Activated CD8-positive, alpha-beta T cell treated with anti-CD3 and anti-CD28 coated beads for 36 hours (primary cell): ENCODE results near the gene ZNF785. TPM values are rescaled to one million over a fixed set of nuclear protein-coding genes. Genes with fewer than 3 reads are reported as not detected.

Source experiments
- ATAC-seq: fragments of 200-7000 bp; cut with Tn5 transposase; one replicate; pipeline ENCODE4 v1.10.0; 2021; ENCODE audit warnings: mild to moderate bottlenecking, moderate library complexity
- CTCF ChIA-PET: fragments of 350-600 bp; sonication (Branson Sonifier 250); formaldehyde crosslinking; loops from one replicate; lab custom pipeline; 2021; ENCODE audit warnings: antibody characterized with exemption; lab: Charles Lee
- POLR2A ChIA-PET: fragments of 350-600 bp; sonication (Branson Sonifier 250); formaldehyde crosslinking; loops from one replicate; lab custom pipeline; 2021; ENCODE audit warnings: antibody characterized with exemption; lab: Charles Lee
- DNase-seq: peaks from one replicate; pipeline ENCODE4 v3.0.0-alpha.2; 2020
- H3K27ac Mint-ChIP-seq: one replicate; pipeline ENCODE4 v1.8.0; 2021; ENCODE audit warnings: mild to moderate bottlenecking, mixed read lengths
- H3K27me3 Mint-ChIP-seq: one replicate; pipeline ENCODE4 v1.8.0; 2021; ENCODE audit warnings: mixed read lengths
- H3K36me3 Mint-ChIP-seq: one replicate; pipeline ENCODE4 v1.8.0; 2021; ENCODE audit warnings: low read depth, mixed read lengths
- H3K4me1 Mint-ChIP-seq: one replicate; pipeline ENCODE4 v1.8.0; 2021; ENCODE audit warnings: low read depth, mixed read lengths
- H3K4me3 Mint-ChIP-seq: one replicate; pipeline ENCODE4 v1.8.0; 2021; ENCODE audit warnings: mild to moderate bottlenecking, moderate library complexity, mixed read lengths
- H3K9me3 Mint-ChIP-seq: one replicate; pipeline ENCODE4 v1.8.0; 2021; ENCODE audit warnings: mixed read lengths
- intact Hi-C: fragments of 100-400 bp; cut with micrococcal nuclease; formaldehyde crosslinking; loops from one replicate; pipeline ENCODE4 v1.10.0; 2022
- total RNA-seq, 2 experiments: library from RNA; stranded (reverse); gene quantifications; one replicate each; pipeline ENCODE4 v1.2.3, GENCODE V29; 2021
- TF ChIP-seq, protein P1 (sequence below): fragments of 200-600 bp; IDR thresholded peaks from one replicate; pipeline ENCODE4 v1.8.0; 2022; ENCODE audit warnings: antibody characterized with exemption, mild to moderate bottlenecking

The ZNF785 gene
- total RNA-seq, 2 experiments from 2014 or later, result 8.8 to 10.3 TPM

DNA sequence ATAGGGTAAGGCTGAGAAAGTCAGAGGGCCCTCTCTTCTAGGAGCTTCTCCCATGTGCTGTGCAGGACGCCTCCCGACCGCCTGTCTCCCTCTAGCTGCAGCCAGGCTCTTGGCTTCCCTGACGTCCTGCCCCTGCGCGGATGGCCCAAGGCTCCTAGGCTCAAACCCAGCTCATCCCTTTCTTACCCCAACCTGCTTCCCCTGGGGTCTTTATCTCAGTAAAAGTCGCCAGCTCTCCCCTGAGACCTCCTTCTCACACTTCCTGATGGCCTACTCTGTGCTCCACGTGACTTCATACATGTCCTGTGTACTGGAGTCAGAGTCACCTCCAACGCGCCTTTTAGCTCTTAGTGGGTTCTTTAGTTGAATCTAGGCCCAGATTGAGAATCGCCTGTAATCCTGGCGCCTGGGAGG is 49.7 kb downstream of the ZNF785 start:
- H3K27ac Mint-ChIP-seq, result peak overlapping the region; percentile 99
- DNase-seq, result peak; percentile 82
- CTCF ChIA-PET, result interaction anchor here (0.6 to 4.3 kb wide), 28 partner anchors 8 to 164 kb away, joined by 3 to 39 read pairs (median 6); partner anchors contain the start of genes DCTPP1, FBRS, PRR14 and ZNF688
- intact Hi-C loops, result loop anchor here (1.0 kb wide), 1 partner anchor 23 kb away; the partner anchor contains the start of gene ZNF764
- H3K9me3 Mint-ChIP-seq, result no peaks in the 10 kb centered on the region
- POLR2A ChIA-PET, result interaction anchor here (0.7 to 4.7 kb wide), 40 partner anchors 9 to 352 kb away, joined by 3 to 42 read pairs (median 5); partner anchors contain the start of genes CORO1A, DCTPP1, ITGAL and SEPHS2
- peak; percentile 71 for ATAC-seq
- TF ChIP-seq, protein P1, sequence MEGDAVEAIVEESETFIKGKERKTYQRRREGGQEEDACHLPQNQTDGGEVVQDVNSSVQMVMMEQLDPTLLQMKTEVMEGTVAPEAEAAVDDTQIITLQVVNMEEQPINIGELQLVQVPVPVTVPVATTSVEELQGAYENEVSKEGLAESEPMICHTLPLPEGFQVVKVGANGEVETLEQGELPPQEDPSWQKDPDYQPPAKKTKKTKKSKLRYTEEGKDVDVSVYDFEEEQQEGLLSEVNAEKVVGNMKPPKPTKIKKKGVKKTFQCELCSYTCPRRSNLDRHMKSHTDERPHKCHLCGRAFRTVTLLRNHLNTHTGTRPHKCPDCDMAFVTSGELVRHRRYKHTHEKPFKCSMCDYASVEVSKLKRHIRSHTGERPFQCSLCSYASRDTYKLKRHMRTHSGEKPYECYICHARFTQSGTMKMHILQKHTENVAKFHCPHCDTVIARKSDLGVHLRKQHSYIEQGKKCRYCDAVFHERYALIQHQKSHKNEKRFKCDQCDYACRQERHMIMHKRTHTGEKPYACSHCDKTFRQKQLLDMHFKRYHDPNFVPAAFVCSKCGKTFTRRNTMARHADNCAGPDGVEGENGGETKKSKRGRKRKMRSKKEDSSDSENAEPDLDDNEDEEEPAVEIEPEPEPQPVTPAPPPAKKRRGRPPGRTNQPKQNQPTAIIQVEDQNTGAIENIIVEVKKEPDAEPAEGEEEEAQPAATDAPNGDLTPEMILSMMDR, result no peak
- peak overlapping the region; percentile 86 for H3K4me3 Mint-ChIP-seq
- peaks cover 32% of the 10 kb centered on the region for H3K4me1 Mint-ChIP-seq
- H3K27me3 Mint-ChIP-seq, result no peaks in the 10 kb centered on the region
- H3K36me3 Mint-ChIP-seq, result peaks cover 44% of the 10 kb centered on the region

GRCh38 chr16:30535106-30535776 is 50.3 kb downstream of the ZNF785 start:
- H3K9me3 Mint-ChIP-seq, result no peaks in the 10 kb centered on the region
- DNase-seq, result peak; percentile 57
- peak; percentile 17 for ATAC-seq
- H3K4me3 Mint-ChIP-seq, result peak overlapping the region; percentile 86
- POLR2A ChIA-PET, result interaction anchor here (0.6 to 4.7 kb wide), 42 partner anchors 8 to 352 kb away, joined by 3 to 42 read pairs (median 4); partner anchors contain the start of genes CORO1A, DCTPP1, ITGAL and SEPHS2
- no peaks in the 10 kb centered on the region for H3K27me3 Mint-ChIP-seq
- H3K4me1 Mint-ChIP-seq, result peaks cover 37% of the 10 kb centered on the region
- TF ChIP-seq, protein P1, result no peak
- peak overlapping the region; percentile 99 for H3K27ac Mint-ChIP-seq
- intact Hi-C loops, result loop anchor here (1.0 kb wide), 1 partner anchor 23 kb away; the partner anchor contains the start of gene ZNF764
- CTCF ChIA-PET, result interaction anchor here (0.9 to 4.3 kb wide), 29 partner anchors 8 to 164 kb away, joined by 3 to 39 read pairs (median 6); partner anchors contain the start of genes DCTPP1, FBRS, PRR14 and ZNF688
- H3K36me3 Mint-ChIP-seq, result peaks cover 44% of the 10 kb centered on the region

DNA sequence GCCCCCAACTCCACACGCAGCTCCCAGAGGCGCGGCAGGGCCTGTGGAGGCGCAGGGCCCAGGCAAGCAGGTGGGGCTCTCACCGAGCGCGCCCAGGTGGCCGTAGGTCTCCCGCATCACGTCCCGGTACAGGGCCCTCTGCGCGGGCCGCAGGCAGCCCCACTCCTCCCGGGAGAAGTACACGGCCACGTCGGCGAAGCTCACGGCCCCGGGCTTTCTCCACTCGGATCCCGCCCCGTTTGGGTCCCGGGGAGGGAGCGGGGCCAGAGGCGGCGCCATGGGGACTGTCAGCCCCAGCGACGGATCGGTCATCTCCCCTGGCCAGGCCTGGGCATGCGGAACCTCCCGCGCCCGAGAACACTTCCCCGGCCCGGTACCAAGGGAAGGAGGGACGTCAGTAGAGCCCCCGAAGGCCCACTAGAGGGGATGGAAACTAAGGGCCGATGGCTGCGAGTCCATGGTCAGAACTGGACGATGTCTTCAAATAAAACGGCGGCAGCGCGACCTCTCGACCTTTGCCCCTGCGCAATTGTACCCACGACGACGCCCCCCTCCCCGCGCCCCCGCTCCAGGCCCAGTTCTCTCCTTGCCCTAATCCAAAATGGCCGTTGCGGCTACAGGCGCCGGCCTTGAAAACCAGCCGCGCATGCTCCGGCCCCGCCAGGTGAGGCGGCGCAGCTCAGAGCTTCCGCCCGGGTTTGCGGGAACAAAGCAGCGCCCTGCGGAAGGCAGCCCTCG is 51.0 kb downstream of the ZNF785 start, which contains the start of gene ZNF747:
TSS of gene ZNF747 (minus strand) at position 491 of the 738 bp plus-strand sequence. CDS start at position 312, 179 bp downstream.
- Mint-ChIP-seq H3K4me1 (peaks cover 40% of the 10 kb centered on the region), H3K27me3 (no peaks in the 10 kb centered on the region), H3K9me3 (no peaks in the 10 kb centered on the region), H3K4me3 (peak within 1 kb of the TSS; percentile 86), H3K27ac (peak within 1 kb of the TSS; percentile 99), H3K36me3 (peaks cover 41% of the 10 kb centered on the region)
- TF ChIP-seq, protein P1, result no peak
- ATAC-seq (peak; percentile 83), DNase-seq (peak; percentile 94)
- intact Hi-C loops, result loop anchor here (1.0 kb wide), 1 partner anchor 24 kb away; the partner anchor contains the start of gene ZNF764
- ChIA-PET POLR2A (interaction anchor here (0.6 to 4.7 kb wide), 33 partner anchors 9 to 351 kb away, joined by 3 to 42 read pairs (median 6); partner anchors contain the start of genes CORO1A, ITGAL, PRR14 and SEPHS2), CTCF (interaction anchor here (1.0 to 4.3 kb wide), 21 partner anchors 24 to 163 kb away, joined by 3 to 39 read pairs (median 7); partner anchors contain the start of genes DCTPP1, PRR14, ZNF688 and ZNF764)

DNA sequence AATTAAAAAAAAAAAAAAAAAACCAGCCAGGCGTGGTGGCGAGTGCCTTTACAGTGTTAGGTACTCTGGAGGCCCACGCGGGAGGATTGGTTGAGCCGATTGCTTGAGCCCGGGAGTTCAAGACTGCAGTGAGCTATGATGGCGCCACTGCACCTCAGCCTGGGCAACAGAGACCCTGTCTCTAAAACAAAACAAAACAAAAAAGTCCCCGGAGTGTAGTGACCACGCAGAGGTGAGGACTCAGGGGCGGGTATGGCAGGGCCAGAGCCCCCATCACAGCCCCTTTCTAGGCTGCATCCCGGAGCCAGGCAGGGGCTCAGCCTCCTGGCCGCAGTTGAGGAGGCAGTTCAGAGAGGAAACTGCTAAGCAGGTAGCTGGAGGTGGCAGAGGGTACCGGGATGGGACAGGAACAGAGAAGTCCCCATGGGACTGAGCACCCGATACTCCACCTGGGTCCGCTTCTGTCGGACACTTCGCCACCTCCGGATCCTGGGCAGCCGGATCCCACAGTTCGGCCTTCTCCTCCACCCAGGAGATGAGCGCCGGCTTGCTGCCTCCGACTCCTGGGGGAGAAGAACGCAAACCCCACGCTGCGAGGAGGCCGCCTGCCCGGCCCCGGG is 51.6 kb downstream of the ZNF785 start:
- Mint-ChIP-seq H3K4me1 (peaks cover 39% of the 10 kb centered on the region), H3K4me3 (peak overlapping the region; percentile 86), H3K27me3 (no peaks in the 10 kb centered on the region), H3K36me3 (peaks cover 39% of the 10 kb centered on the region), H3K9me3 (no peaks in the 10 kb centered on the region), H3K27ac (peak overlapping the region; percentile 99)
- TF ChIP-seq, protein P1, result no peak
- POLR2A ChIA-PET, result interaction anchor here (0.8 to 4.7 kb wide), 17 partner anchors 8 to 117 kb away, joined by 3 to 42 read pairs (median 16); partner anchors contain the start of genes ITGAL, PRR14, ZNF688 and ZNF689
- CTCF ChIA-PET, result interaction anchor here (0.6 to 4.3 kb wide), 11 partner anchors 24 to 124 kb away, joined by 3 to 39 read pairs (median 13); partner anchors contain the start of genes ZNF688, ZNF689, ZNF764 and ZNF785
- intact Hi-C loops, result no loop called here
- DNase-seq (peak; percentile 52), ATAC-seq (peak; percentile 5)
